Globus pallidus (tissue), 1 donor: Measurements from ENCODE around the gene CXCL13.
"Not testable (repeated sequence)": the region's sequence is repeated elsewhere in the genome, so short reads cannot be mapped to it uniquely, and the experiment has no call there.

Source experiments
- DNase-seq: peaks from one replicate; pipeline ENCODE4 v3.0.0-alpha.2; 2015; ENCODE audit warnings: low spot score

The CXCL13 gene

DNA sequence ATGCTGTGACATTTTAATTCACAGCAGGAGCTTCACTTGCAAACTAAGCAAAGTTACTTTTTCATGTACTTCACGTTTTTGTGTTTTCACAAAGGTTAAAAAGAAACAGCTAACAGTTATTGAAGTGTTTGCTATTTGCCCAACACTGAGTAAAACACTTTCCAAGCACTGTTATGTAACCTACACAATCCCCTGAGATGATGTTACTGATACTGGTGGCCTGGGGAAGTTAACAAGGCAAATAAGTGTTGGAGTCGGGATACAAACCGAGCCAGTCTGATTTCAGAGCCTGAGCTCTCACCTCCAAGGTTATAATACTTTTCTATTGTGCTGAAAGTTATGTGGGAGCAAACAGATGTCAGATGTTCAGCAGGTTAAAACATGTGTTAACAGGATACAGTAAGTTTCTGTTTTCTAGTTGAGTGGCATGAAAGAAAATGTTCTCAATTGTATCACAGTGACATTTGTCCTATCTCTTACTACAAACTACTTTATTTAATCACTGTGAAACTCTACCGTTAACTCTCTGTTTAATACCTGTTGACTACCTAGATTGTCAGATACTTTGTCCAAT lies 3.9 kb upstream of the CXCL13 start:
- DNase-seq = no peak

DNA sequence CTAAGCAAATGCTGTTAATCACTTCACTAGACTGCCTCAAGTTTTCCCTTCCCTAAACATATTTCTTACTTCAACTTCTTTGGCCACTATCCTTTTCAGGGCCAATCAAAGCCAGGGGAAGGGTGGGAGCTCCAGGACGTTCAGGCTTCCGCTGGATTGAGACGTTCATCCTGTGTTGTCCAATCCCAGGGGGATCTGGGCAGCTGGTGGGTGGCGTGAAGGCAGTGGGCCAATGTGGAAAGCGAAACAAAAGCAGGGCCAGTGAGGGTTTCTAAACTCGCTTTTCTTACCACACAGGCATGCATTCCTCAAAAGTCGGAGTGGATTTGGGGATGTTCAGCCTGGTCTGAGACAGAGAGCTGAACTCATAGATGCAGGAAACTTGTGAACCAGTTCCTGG lies 7.6 kb downstream of the CXCL13 start:
- DNase-seq = no peak

DNA sequence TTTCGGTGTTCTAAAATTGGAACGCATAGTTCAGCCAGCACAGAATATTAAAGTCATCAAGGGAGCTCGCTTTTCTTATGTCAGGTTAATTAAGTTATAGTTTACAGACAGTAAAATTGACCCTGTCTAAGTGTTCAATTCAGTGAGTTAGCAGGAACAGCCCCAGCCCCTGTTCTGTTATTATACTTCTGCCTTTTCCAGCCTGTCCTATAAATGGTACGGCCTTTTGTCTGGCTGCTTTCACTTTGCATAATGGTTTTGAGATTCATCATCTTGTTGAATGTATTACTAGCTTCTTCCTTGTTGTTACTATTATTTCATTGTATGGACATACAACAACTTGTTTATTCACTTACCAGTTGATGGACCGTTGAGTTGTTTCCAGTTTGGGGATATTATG lies 9.5 kb downstream of the CXCL13 start:
- DNase-seq = no peak

DNA sequence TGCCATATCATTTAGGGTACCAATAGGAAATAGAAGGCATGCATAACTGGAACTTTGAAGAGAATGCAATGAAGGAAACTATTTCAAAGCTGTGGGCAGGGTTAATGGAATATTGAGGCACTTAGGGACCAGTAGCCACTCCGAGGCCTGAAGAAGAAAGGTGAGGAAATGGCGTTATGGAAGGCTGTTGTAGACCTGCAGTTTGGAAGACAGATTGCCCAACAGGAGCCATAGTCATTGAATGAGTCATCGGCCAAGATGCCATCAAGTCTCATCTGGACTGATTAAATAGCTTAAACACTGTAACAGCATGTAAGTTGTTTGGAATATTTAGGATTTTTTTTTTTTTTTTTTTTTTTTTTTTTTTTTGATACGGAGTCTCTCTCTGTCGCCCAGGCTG lies 11.6 kb downstream of the CXCL13 start:
- DNase-seq = no peak

DNA sequence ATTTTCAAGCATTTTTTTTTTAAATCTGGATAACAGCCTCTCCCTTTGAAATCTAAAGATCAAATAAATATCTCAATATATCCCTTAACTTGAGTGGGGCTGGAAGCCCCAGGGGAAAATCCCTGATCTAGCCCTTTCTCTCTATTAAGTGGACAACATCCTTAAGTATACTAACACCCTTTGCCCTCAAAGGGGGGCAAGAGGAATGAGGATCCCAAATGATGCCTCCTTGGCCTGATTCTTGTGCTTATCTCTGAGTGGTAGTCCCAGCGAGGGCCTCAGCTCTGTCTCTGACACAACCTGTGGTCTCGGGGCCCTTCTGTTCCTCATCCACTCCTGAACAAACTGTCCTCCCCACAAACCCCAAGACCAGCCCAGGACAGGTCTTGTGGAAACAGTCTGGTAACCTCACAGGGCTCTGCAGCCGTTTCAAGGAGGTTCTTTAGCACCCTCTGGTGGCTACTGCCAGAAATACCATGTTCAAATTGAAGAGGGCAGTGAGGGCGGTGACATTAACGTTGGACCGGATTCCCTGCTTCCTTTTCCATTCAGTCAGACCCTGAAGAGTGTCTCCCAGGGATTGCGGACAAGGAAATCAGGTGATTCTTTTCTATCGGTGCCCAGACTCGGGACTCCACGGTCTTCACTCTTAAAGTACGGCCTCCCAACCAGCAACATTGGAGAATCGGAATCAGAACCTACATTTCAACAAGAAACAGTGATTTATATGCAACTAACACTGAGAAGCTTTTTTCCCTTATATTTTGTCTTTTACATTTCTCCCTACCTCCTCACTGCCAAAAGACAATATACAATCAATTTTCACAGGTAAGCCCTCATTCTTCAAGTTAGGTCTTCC lies 13.0 kb downstream of the CXCL13 start:
- peak; percentile 79 for DNase-seq

DNA sequence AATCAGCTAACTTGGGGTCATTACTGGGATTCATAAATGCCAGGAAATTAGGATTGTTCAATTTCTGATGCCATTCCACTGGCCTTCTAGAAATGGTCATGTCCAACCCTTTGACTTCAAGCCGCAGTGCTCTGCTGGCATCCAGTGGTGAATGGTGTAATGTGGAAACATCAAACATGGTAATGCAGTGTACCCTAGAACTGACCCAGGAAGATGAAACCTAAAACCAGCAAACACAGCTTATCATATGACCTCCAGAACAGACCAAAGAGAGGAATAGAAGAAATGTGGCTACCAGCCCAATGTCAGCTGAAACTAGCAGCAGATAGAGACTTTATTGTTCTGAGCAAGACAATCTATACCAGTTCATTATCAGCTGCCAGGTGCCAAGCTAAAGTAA lies 13.8 kb downstream of the CXCL13 start:
- peak; percentile 64 for DNase-seq

DNA sequence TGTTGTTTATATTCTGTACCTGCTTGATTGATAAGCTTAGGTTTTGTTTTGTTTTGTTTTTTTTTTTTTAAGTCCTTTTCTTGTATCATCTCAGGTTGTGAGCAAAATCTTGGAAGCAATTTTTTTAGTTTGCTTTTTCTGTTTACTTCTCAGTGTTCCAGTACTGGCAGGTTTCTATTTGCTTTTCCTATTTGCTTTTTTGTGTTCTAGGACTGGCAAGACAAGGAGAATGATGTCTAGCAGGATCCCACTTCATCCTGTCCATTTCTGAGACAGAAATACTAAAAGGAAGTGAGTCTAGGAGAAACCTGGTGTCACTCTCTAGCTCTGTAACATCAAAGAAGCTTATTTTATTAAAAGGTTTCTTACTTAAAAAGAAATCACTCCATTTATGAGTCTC lies 15.6 kb downstream of the CXCL13 start:
- no peak for DNase-seq

DNA sequence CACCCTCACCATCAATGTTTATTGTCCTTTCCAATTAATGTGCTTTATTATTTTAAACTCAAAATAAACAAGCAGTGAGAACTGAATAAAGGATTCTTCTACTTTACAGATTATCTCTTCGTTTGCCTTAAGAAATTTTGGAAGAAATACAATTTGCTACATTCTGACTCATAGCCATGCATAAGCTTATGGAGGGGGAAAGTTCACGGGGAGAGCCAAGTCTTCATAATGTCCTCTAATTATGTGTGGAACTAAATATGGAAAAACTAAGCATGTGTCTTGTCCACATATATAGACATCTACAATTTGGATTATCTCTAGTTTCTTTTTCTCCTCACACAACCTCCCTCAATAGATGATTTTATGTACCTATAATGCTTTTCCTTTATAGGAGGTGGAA lies 17.5 kb downstream of the CXCL13 start:
- DNase-seq = no peak

DNA sequence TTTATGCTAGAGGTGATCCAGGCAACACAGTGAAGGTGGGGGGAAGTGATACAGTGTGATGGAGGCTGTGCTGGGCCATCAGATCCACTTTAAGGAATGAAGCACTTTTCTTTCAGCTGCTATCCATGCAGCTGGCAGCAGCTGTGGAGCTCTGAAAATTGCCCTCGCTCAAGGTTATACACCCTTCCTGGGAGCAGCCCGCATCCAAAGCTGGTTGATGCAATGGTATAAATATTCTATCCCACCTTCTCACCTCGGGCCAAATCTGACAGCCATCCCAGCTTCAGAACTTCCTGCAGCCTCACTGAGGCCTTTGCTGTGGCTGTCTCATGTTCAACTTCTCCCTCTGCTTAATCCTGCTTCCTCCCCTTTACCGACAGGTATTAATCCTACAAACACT lies 18.6 kb downstream of the CXCL13 start:
- DNase-seq = no peak

DNA sequence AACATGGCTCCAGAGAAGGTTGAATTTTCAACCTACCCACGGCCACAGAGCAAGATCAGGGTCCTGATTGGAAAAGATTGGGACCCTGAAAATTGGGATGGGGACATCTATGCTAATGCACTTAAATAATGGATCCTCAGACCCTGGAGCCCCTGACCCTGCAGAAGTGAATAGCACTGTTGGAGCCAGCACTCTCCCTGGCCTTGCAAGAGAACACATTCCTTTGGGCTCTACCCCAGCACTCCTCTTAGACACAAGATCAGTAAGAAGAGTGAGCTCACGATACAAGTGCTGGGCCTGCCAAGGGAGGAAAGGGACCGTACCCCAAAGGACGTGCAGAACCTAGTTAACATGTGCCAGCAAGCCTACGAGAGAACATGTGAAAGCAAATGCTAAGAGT lies 19.9 kb downstream of the CXCL13 start:
- no peak for DNase-seq

DNA sequence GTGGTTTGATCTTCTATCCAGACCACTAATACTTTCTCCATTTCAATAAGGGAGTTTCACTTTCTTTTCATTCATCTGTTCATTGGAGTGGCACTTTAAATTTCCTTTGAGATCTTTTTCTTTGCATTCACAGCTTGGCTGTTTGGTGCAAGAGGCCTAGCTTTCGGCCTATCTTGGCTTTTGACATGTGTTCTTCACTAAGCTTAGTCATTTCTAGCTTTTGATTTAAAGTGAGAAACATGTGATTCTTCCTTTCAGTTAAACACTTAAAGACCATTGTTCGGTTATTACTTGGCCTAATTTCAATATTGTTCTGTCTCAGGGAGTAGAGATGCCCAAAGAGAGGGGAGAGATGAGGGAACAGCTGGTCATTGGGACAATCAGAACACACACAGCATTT lies 24.3 kb downstream of the CXCL13 start:
- DNase-seq = no peak

DNA sequence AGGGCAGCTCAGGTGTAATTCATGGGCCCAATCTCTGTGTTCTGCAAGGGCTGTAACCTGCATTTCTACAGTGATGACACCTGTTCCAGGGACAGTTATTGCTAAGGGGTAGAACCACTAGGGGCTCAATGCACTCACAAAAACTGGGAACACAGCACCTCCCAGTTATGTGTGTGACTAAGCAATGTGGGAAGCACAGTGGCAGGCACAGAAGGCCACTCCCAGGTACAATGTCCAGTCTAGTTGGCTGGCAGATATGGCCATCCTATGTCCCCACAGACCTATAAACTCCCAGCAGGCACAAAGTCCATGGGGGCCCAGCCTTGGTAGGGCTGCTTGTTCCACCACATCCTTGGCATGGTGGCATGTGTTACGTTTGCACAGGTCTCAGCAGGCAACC lies 25.7 kb downstream of the CXCL13 start:
- DNase-seq = no peak

DNA sequence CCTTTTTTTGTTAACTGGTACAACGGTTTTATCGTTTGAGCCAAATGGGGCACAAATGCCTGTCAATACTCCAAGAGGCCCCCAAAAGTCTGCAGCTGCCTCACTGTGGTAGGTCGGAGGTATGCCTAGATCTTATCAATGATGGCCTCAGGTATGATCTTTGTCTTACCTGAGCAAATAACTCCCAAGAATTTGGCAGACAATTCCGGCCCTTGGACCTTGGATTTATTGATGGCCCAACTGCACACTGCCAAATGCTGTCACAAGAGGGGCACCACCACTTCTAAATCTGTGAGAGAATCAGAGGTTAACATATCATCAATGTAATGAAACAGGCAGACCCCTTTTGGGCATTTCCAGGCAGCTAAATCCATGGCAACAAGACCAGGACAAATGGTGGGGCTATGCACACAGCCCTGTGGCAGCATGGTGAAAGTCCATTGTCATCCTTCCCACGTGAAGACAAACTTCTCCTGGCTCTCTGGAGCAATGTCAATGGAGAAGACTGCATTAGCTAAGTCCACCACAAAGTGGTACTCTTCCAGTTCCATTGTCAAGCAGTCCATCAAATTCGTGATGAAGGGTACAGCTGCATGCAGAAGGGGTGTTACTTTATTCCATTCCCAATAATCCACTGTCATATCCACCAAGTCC lies 28.6 kb downstream of the CXCL13 start:
- DNase-seq = no peak

DNA sequence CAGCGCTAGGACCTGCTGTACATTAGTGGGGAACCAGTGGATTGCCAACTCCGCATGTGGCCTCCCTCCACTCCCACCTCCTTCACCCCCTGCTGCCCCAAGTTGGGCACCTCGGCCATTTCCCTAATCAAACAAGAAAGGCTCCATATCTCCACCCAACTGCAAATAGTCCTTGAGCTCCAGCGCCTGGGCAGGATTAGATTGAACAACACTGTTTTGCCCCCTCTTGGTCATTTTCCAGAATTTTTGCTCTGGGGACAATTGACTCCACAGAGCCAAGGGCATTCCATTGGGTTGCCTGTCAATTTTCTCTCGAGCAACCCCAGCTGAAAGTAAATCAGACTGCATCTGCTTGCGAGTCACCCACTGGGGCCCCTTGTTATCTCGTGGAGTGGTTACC lies 29.6 kb downstream of the CXCL13 start:
- no peak for DNase-seq

DNA sequence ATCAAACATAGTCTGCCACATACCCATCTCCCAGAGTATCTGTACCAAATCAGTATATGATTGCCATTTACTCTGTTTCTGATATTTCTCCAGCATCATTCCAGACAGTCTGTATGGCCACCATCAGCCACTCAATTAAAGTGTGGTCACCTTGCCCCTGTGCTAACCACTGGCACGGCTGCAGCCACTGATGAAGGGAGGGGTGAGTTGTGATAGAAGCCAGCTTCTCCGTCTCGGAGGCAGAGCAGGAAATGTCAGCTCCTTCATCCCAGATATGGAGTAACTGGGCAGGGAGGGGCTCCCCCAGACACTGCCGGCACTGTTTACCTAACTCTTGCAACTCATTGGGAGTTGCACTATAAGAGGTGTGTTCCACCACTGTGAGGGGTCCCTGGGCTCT lies 30.3 kb downstream of the CXCL13 start:
- no peak for DNase-seq

DNA sequence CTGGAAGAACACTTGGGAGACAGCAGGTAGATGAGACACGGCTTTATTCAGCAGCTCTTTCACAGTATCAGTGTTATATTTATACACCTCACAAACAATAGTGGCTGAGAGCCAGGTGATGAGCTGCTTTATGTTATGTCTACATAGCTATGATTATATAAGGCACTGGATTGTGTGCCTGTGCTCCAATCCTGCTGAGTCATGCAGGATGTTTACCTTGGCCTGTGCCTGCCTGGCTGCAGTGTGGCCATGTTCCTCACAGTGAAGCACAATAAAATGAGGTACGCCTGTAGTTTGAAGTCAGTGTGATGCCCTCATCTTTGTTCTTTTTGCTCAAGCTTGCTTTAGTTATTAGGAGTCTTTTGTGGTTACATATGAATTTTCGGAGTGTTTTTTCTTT lies 31.3 kb downstream of the CXCL13 start:
- DNase-seq = no peak

DNA sequence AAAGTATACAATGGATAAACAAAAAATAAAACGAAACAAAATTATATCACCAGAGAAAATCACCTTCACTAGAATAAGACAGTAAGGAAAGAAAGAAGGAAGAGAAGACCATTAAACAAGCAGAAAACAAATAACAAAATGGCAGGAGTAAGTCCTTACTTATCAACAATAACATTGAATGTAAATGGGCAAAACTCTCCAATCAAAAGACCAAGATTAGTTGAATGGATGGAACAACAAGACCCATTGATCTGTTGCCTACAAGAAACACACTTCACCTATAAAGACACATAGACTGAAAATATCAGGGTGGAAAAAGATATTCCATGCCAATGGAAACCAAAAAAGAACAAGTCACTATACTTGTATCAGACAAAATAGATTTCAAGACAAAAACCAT lies 38.4 kb downstream of the CXCL13 start:
- not testable (repeated sequence) for DNase-seq

DNA sequence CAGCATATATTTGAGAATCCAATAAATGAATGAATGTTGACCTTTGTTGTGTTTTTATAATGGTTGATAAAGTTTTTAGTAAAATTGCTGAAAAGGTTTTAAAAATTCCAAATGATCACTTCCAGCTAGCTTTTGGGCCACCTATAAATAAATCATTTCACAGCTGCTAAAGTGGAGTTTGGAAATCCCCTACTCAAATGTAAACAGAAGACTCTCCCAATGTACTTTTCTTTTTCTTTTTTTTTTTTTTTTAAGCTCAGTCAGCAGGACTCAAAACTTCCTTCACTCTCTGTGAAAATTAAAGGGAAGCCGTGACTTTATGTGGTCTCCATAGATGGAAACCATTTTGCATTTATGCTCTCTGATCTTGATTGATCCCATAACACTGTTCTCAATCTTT lies 45.2 kb downstream of the CXCL13 start:
- DNase-seq = no peak

DNA sequence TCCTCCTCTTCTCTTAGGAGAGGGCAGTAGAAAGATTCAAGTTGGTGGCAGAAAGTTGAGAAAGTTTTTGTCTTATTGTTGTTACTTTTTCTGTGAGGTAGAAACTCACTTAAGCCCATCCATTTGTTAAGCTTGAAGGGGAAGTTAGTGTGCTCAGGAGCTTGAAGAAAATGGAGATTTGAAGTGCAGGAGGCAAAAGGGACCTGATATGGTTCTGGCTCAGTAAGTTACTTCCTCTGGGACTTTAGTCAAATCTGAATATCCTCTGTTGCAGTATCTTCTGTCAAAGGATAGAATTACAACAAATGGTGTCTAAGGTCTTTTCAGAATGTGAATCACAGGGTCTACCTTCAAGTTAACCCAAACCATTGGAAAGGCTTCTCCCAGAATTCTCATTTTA lies 46.2 kb downstream of the CXCL13 start:
- DNase-seq = no peak

DNA sequence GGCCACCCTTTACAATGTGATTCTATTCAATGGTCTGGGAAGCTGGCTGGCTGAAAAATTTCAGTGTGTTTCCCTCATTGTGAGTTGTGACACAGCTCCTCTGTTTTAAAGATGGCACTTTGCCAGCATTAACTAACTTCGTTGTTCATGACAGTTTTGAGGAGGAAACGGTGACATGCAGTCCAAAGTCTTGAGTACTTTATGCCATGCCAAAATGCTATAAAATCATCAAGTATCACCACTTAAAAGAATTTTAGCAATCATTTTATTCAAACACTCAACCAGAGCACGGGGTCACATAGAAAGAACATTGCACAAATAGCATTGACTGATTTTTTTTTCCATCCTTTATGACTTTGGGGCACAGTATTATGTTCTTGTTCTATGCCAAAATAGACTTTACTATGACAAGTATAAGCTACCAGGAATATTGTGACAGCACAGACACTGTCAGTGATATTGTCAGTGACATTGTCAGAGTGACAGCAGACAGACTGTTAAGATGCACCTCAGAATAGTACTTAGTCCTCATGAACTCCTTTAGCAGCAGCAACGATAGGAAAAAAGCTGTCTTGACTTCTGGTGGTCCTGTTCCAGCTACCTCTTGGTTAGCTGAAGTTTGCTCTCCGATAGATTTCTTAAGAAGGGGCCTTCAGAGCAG lies 46.7 kb downstream of the CXCL13 start:
- peak; percentile 70 for DNase-seq

DNA sequence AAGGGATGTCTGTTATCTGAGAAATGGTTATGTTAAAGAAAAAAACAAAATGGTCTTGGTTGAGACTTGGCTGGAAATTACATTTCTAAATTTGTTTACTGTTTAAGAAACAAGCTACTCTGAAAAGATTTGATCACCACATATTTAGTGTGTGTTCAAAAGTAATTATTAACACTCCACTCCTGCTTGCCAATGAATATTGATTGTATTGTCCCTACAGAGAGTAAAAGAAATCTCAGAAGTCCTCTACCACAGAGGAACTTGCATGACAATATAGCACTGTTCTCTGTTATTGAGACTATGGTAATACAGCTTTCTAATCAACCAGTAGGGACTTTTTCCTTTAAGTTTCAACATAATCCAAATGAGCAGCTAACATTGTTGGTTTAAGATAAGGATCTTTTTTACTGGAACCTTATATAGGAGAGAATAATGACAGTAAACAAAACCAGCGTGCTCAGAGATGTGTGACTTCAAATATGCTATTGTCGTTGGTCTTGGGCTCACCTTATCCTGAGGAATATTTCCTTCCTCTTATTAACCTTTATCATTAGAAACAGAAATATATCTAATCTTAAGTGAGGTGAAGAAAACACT lies 47.6 kb downstream of the CXCL13 start:
- no peak for DNase-seq

DNA sequence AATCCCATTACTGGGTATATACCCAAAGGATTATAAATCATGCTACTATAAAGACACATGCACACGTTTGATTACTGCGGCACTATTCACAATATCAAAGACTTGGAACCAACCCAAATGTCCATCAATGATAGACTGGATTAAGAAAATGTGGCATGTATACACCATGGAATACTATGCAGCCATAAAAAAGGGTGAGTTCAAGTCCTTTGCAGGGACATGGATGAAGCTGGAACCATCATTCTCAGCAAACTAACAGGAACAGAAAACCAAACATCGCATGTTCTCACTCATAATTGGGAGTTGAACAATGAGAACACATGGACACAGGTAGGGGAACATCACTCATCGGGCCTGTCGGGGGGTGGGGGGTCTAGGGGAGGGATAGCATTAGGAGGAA lies 54.7 kb downstream of the CXCL13 start:
- DNase-seq = not testable (repeated sequence)
